Measurements from ENCODE around the gene ZNF326. TPM values are rescaled to one million over a fixed set of nuclear protein-coding genes. Genes with fewer than 3 reads are reported as not detected.

Gene ZNF326
- total and polyA plus RNA-seq, 2 of the 8 experiments (the other 6 are each of a cell fraction or from before 2014, with no cell fraction given), result 12.2 to 30.6 TPM

DNA sequence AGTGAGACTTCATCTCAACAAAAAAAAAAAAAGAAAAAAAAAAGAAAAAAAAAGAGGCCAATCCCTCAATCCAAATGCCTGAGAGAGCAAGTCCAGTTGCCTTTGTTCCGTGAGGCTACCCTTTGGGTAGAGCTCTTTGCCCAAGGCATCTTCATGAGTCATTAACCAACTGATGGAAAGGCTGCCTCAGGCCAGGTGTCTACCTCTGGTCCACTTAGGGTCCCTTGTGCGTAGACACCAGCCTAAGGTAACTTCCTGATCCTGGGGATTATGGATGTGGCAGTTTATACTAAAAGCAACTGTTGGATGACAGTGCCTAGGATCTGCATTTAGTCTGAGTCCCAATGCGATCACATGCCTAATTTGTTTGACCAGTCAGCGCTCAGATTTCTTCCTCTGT lies 20.7 kb upstream of the ZNF326 start (continued):
- TF ChIP-seq KDM4A (IDR thresholded peaks at IDR 0.05; ENCODE audit: low read depth, low read length, severe bottlenecking) (no peak), CBX8 (IDR thresholded peaks at IDR 0.05; ENCODE audit: borderline replicate concordance, low read depth, low read length) (no peak), USF2 (IDR thresholded peaks at IDR 0.05; ENCODE audit: low read length) (no peak), RNF2 (IDR thresholded peaks at IDR 0.05; ENCODE audit: borderline replicate concordance, low read depth, low read length, missing control alignments, poor library complexity, severe bottlenecking) (no peak)

Measured in H1 (cell line).